NCI-H2107 treated with DMSO at 0.1 percent for 48 hours (cell line): ENCODE measurements around the gene AJM1.
"Not testable (repeated sequence)": the region's sequence is repeated elsewhere in the genome, so short reads cannot be mapped to it uniquely, and the experiment has no call there.

Experiments used
- DNase-seq: peaks from one replicate; lab custom pipeline; 2025; ENCODE audit not compliant: unreplicated experiment; lab: John Stamatoyannopoulos, UW

The AJM1 gene

GRCh38 chr9:136866898-136867421, 24.7 kb downstream of the AJM1 start:
- DNase-seq: not testable (repeated sequence)

GRCh38 chr9:136867480-136867879, 25.2 kb downstream of the AJM1 start:
- no peak for DNase-seq

- DNase-seq: no peak
These were observed 25.6 kb downstream of the AJM1 start for GRCh38 chr9:136867917-136868316.

DNA sequence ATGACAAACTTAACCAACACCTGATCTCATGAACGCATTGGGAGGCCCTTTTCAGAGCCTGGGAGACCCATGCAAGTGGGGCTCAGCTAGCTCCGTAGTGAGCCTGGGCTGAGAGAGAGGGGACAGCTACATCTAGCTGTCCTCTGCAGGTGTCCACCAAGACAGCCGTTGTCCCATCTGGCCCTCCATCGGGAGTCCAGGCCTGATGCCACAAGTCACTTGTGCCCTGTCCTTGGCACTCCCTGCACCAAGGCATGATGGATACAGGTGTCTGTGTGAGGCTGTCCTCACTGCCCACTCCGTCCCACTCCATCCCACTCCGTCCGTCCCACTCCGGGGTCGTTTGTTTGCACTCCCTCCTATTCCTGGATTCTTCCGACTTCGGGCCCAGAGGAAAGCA, 26.4 kb downstream of the AJM1 start:
- no peak for DNase-seq

DNA sequence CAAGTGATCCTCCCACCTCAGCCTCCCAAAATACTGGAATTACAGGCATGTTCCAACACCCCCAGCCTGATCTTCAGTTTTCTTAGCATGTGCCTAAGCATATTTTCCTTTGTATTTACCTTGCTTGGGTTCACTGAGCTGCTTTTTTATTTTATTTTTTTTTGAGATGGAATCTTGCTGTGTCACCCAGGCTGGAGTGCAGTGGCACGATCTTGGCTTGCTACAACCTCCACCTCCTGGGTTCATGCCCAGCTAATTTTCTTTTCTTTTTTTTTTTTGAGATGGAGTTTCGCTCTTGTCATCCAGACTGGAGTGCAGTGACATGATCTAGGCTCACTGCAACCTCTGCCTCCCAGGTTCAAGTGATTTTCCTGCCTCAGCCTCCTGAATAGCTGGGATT, 27.3 kb downstream of the AJM1 start:
- DNase-seq: not testable (repeated sequence)

- DNase-seq: no peak
These were observed 32.9 kb downstream of the AJM1 start for GRCh38 chr9:136875155-136875554.

DNA sequence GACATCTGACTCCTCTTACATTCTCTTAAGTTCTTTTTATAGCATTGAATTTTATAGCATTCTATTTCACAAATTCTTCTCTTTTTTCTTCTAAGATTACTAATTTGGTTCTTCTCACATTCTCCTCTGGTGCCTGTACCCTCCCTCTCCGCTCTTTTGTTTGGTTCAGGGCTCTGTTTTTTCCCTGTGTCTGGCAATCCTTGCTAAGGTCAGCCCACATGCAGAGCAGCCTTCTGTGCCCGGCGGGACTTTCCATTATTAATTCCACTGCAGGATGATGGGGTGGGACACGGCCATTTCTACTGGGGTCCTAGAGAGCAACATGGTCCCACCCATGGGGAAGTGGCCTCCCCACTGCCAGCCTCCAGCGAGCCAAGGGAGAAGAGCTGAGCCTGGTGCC, 34.2 kb downstream of the AJM1 start:
- DNase-seq: no peak

- no peak for DNase-seq
These were observed 38.4 kb downstream of the AJM1 start for GRCh38 chr9:136880651-136881050.

GRCh38 chr9:136881691-136882108, 39.4 kb downstream of the AJM1 start:
- no peak for DNase-seq

DNA sequence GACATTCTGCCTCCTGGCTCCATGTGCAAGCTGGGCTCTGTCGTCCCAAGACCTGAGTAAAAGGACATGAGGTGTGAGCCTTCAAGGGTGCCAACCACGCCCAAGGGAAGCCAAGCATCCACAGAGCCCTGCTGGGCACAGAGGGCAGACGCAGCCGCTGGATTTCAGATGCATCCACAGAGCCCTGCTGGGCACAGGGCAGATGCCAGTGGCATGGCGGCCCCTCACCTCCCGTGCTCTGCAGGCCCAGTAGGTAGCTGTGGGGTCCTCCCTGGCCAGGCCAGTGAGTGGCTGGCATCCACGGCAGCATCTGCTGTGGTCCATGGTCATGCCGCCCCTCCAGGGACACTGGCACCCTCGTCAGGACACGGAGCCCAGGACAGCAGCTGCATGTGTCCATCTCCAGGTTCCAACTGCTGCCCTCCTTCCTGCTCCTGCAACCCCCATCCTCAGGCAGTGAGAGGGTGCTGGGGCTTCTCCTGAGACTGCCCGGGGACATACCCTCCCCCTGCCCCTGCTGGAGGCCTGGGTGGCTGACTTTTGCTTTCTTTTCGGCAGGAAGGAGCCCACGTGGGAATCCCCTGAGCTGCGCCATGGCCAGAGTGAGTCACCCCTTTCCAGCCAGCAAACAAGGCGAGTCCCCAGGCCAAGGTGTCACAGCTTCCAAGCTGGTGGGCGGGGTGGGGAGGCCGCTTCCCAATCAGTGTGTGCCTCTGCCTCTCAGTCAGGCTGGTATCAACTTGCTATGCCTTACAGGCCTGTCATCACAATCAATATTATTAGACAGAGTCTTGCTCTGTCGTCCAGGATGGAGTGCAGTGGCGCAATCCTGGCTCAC, 40.0 kb downstream of the AJM1 start:
- no peak for DNase-seq

DNA sequence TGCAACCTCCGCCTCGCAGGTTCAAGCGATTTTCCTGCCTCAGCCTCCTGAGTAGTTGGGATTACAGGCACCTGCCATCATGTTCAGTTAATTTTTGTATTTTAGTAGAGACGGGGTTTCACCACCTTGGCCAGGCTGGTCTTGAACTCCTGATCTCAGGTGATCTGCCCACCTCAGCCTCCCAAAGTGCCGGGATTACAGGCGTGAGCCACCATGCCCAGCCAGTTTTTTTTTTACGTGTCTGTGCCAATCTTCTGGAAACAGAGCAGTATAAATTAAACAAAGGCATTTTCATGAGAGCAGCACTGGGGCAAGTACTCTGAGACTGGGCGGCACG, 40.6 kb downstream of the AJM1 start:
- not testable (repeated sequence) for DNase-seq

DNA sequence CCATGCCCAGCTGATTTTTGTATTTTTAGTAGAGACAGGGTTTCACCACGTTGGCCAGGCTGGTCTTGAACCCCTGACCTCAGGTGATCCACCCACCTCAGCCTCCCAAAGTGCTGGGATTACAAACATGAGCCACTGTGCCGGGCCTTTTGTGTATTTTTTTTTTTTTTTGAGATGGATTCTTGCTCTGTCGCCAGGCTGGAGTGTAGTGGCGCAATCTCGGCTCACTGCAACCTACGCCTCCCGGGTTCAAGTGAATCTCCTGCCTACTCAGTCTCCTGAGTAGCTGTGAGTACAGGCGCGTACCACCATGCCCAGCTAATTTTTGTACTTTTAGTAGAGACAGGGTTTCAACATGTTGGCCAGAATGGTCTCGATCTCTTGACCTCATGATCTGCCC, 41.4 kb downstream of the AJM1 start:
- DNase-seq: not testable (repeated sequence)

DNA sequence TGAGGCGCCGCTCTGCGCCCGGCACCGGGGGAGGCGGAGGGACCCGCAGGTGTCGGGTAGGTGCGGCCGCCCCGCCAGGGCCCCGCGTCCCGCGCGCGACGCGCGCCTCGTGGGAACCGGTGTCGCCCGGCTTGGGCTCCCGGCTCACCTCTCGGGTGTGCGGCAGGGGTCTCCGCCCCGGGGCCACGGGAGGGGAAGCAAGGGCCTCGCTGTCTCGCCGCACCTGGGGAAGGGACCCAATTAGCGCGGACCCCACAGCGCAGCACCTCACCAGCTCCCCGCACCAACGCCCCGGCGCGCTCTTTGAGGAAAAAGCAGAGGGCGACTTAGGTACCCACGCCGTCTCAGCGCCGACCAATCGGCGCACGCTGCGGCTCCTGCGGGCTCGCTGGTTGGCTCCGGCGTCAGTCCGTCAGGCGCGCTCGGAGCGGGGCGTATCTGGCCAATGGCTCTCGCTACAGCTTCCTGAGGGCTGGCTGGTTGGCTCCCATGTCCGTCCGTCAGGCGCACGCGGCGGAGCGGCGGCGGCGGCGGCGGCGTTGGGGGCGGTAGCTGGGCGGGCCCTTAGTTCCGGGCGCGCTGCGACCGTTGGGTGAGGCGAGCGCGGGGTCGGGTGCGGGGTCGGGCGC, 43.8 kb downstream of the AJM1 start, which contains the start of gene TRAF2:
TRAF2 (plus strand) TSS at position 567 of the 629 bp plus-strand sequence. CDS start 12,225 bp downstream, outside the sequence.
- peak; percentile 89 for DNase-seq

DNA sequence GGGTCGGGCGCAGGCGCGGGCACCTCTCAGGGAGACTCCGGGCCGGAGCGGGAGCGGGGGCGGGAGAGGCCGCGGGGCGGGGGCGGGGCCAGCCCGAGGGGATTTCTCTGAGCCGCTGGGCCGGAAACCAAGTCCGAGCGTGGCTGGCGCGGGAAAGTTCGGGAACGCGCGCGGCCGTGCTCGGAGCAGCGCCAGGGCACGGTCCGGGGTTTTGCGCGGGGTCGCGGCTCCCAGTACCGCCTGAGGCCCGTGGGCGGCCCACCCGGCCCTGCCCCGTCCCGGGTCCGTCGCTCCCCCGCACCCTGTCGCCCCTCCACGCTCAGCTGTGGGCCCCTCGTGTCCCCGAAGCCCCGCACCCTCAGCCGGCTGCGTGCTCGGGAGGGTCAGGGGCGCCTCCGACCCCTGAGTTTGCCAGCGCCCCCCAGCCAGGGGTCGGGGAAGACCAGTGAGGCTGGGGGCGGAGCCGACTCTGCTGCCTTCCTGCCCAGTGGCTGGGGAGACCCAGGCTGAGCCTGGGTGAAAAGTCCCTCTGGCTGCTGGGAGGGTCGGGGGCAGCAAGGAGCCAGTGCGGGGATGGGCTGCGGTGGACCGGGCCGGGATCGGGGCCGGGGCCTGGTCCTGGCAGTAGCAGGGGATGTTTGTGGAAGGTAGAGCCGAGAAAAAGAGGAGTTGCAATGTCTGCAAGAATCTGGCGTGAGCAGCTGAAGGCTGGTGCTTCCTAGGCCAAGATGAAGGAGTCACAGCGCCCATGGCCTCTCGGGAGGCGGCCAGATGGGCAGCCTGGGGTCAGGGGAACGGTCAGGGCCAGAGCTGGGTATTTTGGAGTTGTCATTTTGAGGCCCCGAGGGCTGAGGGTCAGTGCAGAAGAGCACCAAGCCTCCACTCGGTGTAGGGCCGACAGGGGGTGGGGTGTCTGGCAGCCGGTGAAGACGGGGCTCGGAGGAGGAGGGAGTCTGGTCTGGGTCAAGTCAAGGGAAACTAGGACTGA, 44.6 kb downstream of the AJM1 start:
- no peak for DNase-seq

- no peak for DNase-seq
These were observed 46.2 kb downstream of the AJM1 start for GRCh38 chr9:136888454-136888853.

DNA sequence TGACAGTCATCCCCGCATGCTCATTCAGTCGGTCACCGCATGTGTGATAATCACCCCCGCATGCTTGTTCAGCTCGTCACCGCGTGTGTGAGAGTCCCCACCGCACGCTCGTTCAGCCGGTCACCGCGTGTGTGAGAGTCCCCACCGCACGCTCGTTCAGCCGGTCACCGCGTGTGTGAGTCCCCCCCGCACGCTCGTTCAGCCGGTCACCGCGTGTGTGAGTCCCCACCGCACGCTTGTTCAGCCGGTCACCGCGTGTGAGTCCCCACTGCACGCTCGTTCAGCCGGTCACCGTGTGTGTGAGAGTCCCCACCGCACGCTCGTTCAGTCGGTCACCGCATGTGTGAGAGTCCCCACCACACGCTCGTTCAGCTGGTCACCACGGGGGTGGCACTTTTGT, 47.6 kb downstream of the AJM1 start:
- no peak for DNase-seq

DNA sequence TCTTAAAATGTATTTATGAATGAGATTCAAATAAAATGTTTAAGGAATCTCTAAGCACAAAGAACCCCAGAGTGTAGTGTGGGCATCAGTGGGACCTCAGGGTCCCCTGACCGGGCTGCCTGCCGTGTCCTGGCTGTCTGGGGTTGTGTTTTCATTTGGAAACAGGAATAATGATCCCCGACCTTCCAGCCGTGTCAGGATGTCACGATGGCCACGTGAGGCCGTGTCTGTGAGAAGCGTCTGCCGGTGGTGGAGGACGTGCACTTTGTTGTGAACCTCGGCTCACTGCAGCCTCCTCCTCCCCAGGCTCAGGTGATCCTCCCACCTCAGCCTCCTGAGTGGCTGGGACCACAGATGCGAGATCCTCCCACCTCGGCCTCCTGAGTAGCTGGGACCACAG, 48.4 kb downstream of the AJM1 start:
- DNase-seq: no peak
